ENCODE results near the gene TMEM178A.

Gene TMEM178A

GRCh38 chr2:39762448-39762847 is 96.7 kb downstream of the TMEM178A start:
- DNase-seq, result no peak
